UCSD-AML1 (cell line): ENCODE data around the gene BANF2.
A peak's percentile ranks its signal among the peaks of the same experiment; 100 is the strongest.
"Not testable (repeated sequence)": the region's sequence is repeated elsewhere in the genome, so short reads cannot be mapped to it uniquely, and the experiment has no call there.

Source experiments
- DNase-seq: peaks from one replicate; lab custom pipeline; 2025; ENCODE audit not compliant: unreplicated experiment; lab: John Stamatoyannopoulos, UW

Gene BANF2

GRCh38 chr20:17699931-17700351 lies at the start of gene BANF2:
Gene BANF2, plus strand, starts transcription at chr20:17699966. Its CDS starts 25,060 bp downstream, at chr20:17725026.
- no peak for DNase-seq

- no peak for DNase-seq
These were observed 49.3 kb upstream of the BANF2 start for GRCh38 chr20:17650301-17651128.

- DNase-seq, result no peak
These were observed 48.5 kb upstream of the BANF2 start for GRCh38 chr20:17651129-17651759.

- no peak for DNase-seq
These were observed 47.9 kb upstream of the BANF2 start for GRCh38 chr20:17651760-17652388.

- no peak for DNase-seq
These were observed 47.4 kb upstream of the BANF2 start for GRCh38 chr20:17652411-17652810.

- DNase-seq, result no peak
These were observed 45.7 kb upstream of the BANF2 start for GRCh38 chr20:17653835-17654648.

GRCh38 chr20:17654649-17655285 lies 45.0 kb upstream of the BANF2 start:
- DNase-seq, result peak; percentile 36

- no peak for DNase-seq
These were observed 44.5 kb upstream of the BANF2 start for GRCh38 chr20:17655286-17655651.

- no peak for DNase-seq
These were observed 43.8 kb upstream of the BANF2 start for GRCh38 chr20:17655865-17656479.

GRCh38 chr20:17657079-17657825 lies 42.5 kb upstream of the BANF2 start:
- no peak for DNase-seq

GRCh38 chr20:17657898-17658647 lies 41.7 kb upstream of the BANF2 start:
- no peak for DNase-seq

GRCh38 chr20:17658648-17658993 lies 41.1 kb upstream of the BANF2 start:
- DNase-seq, result no peak

- DNase-seq, result not testable (repeated sequence)
These were observed 40.4 kb upstream of the BANF2 start for GRCh38 chr20:17659344-17659743.

- DNase-seq, result no peak
These were observed 40.0 kb upstream of the BANF2 start for GRCh38 chr20:17659801-17660200.

- no peak for DNase-seq
These were observed 39.1 kb upstream of the BANF2 start for GRCh38 chr20:17660667-17661066.

- DNase-seq, result no peak
These were observed 38.5 kb upstream of the BANF2 start for GRCh38 chr20:17661121-17661744.

- no peak for DNase-seq
These were observed 37.3 kb upstream of the BANF2 start for GRCh38 chr20:17662333-17663039.

- no peak for DNase-seq
These were observed 36.7 kb upstream of the BANF2 start for GRCh38 chr20:17663040-17663399.
